ENCODE data around the gene IMPG1. TPM values are rescaled to one million over a fixed set of nuclear protein-coding genes. Genes with fewer than 3 reads are reported as not detected.

Gene IMPG1
- total RNA-seq, 1 experiment from 2014 or later: not detected

GRCh38 chr6:75932067-75932466 is 140.4 kb downstream of the IMPG1 start:
- H3K4me1 Mint-ChIP-seq: peaks cover 11% of the 10 kb centered on the region
- ATAC-seq: peak; percentile 75
- no peak for TF ChIP-seq STAT6 (CRISPR knock-in tag; conservative IDR thresholded peaks at IDR 0.05; ENCODE audit: low read depth)
- no peak for TF ChIP-seq E2F5 (CRISPR knock-in tag; IDR thresholded peaks at IDR 0.05)
- peak; percentile 69 for TF ChIP-seq CTCF (IDR thresholded peaks at IDR 0.05)
- no peak for TF ChIP-seq HMGA2 (CRISPR knock-in tag; IDR thresholded peaks at IDR 0.05)
- H3K9me3 Mint-ChIP-seq: no peaks in the 10 kb centered on the region
- no peak overlapping the region for H3K27ac Mint-ChIP-seq
- peaks cover 47% of the 10 kb centered on the region for H3K27me3 Mint-ChIP-seq (ENCODE audit: low read depth)
- no peaks in the 10 kb centered on the region for H3K36me3 Mint-ChIP-seq
- H3K4me3 Mint-ChIP-seq: no peak overlapping the region
- DNase-seq (ENCODE audit: low spot score): peak; percentile 76
- ChIA-PET POLR2A (interaction anchor here (0.9 kb wide), 1 partner anchor 39 kb away, joined by 3 read pairs; no protein-coding TSS in a partner anchor), CTCF (interaction anchor here (0.5 to 3.4 kb wide), 14 partner anchors 9 to 1530 kb away, joined by 3 to 22 read pairs (median 4); no protein-coding TSS in a partner anchor)

GRCh38 chr6:75931011-75931680 is 141.3 kb downstream of the IMPG1 start:
- ChIA-PET CTCF (interaction anchor here (0.9 to 3.4 kb wide), 7 partner anchors 10 to 1531 kb away, joined by 3 to 22 read pairs (median 5); no protein-coding TSS in a partner anchor), POLR2A (interaction anchor here (0.9 kb wide), 1 partner anchor 38 kb away, joined by 3 read pairs; no protein-coding TSS in a partner anchor)
- Mint-ChIP-seq H3K36me3 (no peaks in the 10 kb centered on the region), H3K4me3 (no peak overlapping the region), H3K4me1 (peaks cover 11% of the 10 kb centered on the region), H3K9me3 (no peaks in the 10 kb centered on the region), H3K27me3 (ENCODE audit: low read depth) (peaks cover 38% of the 10 kb centered on the region), H3K27ac (no peak overlapping the region)
- DNase-seq (ENCODE audit: low spot score) (no peak), ATAC-seq (no peak)
- TF ChIP-seq ZSCAN18 (CRISPR knock-in tag; IDR thresholded peaks at IDR 0.05): no peak
- TF ChIP-seq E2F1 (CRISPR knock-in tag; IDR thresholded peaks at IDR 0.05): no peak
- no peak for TF ChIP-seq ZNF232 (CRISPR knock-in tag; IDR thresholded peaks at IDR 0.05)
- TF ChIP-seq TP53 (CRISPR knock-in tag; IDR thresholded peaks at IDR 0.05): no peak
- no peak for TF ChIP-seq GTF2I (CRISPR knock-in tag; conservative IDR thresholded peaks at IDR 0.05)
- no peak for TF ChIP-seq ZNF121 (CRISPR knock-in tag; IDR thresholded peaks at IDR 0.05)
- TF ChIP-seq ZNF317 (CRISPR knock-in tag; IDR thresholded peaks at IDR 0.05; ENCODE audit: borderline replicate concordance, low read depth): no peak
- TF ChIP-seq TEAD4 (CRISPR knock-in tag; IDR thresholded peaks at IDR 0.05): no peak
- TF ChIP-seq MXD4 (CRISPR knock-in tag; IDR thresholded peaks at IDR 0.05; ENCODE audit: borderline replicate concordance): no peak
- TF ChIP-seq MYBL2 (CRISPR knock-in tag; IDR thresholded peaks at IDR 0.05): no peak
- TF ChIP-seq ZBTB21 (CRISPR knock-in tag; IDR thresholded peaks at IDR 0.05; ENCODE audit: borderline replicate concordance): no peak
- TF ChIP-seq ZNF532 (CRISPR knock-in tag; IDR thresholded peaks at IDR 0.05; ENCODE audit: borderline replicate concordance): no peak
- TF ChIP-seq AR (CRISPR knock-in tag; IDR thresholded peaks at IDR 0.05): no peak
- no peak for TF ChIP-seq ZNF263 (CRISPR knock-in tag; IDR thresholded peaks at IDR 0.05; ENCODE audit: low read depth)
- no peak for TF ChIP-seq FOXK1 (CRISPR knock-in tag; IDR thresholded peaks at IDR 0.05)
